ENCODE measurements around the gene HK3.

The HK3 gene

DNA sequence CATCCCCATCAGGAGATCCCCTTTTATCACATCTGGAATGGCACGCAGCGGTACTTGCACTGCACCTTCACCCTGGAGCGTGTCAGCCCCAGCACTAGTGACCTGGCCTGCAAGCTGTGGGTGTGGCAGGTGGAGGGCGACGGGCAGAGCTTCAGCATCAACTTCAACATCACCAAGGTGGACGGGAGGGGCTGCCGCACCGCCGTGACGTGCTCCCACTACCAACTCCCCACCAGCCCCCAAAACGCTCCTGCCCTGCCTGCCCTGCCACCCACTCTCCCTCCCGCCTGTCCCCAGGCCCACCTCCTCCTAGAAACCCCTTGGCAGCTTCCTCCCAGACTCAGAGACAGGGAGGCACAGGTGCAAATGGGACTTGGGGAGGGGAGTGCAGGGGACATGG, 20.7 kb downstream of the HK3 start:
- no peak overlapping the region for H3K4me3 ChIP-seq (ENCODE audit: low read depth, low read length)
- TF ChIP-seq, protein P1, sequence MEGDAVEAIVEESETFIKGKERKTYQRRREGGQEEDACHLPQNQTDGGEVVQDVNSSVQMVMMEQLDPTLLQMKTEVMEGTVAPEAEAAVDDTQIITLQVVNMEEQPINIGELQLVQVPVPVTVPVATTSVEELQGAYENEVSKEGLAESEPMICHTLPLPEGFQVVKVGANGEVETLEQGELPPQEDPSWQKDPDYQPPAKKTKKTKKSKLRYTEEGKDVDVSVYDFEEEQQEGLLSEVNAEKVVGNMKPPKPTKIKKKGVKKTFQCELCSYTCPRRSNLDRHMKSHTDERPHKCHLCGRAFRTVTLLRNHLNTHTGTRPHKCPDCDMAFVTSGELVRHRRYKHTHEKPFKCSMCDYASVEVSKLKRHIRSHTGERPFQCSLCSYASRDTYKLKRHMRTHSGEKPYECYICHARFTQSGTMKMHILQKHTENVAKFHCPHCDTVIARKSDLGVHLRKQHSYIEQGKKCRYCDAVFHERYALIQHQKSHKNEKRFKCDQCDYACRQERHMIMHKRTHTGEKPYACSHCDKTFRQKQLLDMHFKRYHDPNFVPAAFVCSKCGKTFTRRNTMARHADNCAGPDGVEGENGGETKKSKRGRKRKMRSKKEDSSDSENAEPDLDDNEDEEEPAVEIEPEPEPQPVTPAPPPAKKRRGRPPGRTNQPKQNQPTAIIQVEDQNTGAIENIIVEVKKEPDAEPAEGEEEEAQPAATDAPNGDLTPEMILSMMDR (IDR thresholded peaks at IDR 0.05; ENCODE audit: borderline replicate concordance, insufficient read depth, low read depth, low read length) = no peak

DNA sequence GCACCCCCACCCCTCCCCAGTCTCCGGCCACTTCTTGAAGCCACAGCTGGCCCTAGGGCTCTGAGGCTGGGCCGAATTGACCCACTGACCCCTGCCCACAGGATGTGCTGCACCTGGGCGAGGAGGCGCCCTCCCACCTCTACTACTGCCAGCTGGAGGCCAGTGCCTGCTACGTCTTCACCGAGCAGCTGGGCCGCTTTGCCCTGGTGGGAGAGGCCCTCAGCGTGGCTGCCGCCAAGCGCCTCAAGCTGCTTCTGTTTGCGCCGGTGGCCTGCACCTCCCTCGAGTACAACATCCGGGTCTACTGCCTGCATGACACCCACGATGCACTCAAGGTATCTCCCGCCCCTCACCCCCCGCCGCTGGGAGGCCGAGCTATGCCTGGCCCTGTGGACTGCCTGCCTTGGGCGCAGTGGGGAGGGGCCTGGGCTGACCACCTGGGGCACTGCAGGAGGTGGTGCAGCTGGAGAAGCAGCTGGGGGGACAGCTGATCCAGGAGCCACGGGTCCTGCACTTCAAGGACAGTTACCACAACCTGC, 21.3 kb downstream of the HK3 start:
- H3K4me3 ChIP-seq (ENCODE audit: low read depth, low read length) = no peak overlapping the region
- TF ChIP-seq, protein P1 (IDR thresholded peaks at IDR 0.05; ENCODE audit: borderline replicate concordance, insufficient read depth, low read depth, low read length) = no peak

GRCh38 chr5:176876506-176877431, 22.4 kb downstream of the HK3 start:
- H3K4me3 ChIP-seq (ENCODE audit: low read depth, low read length) = no peak overlapping the region
- TF ChIP-seq, protein P1 (IDR thresholded peaks at IDR 0.05; ENCODE audit: borderline replicate concordance, insufficient read depth, low read depth, low read length) = no peak

DNA sequence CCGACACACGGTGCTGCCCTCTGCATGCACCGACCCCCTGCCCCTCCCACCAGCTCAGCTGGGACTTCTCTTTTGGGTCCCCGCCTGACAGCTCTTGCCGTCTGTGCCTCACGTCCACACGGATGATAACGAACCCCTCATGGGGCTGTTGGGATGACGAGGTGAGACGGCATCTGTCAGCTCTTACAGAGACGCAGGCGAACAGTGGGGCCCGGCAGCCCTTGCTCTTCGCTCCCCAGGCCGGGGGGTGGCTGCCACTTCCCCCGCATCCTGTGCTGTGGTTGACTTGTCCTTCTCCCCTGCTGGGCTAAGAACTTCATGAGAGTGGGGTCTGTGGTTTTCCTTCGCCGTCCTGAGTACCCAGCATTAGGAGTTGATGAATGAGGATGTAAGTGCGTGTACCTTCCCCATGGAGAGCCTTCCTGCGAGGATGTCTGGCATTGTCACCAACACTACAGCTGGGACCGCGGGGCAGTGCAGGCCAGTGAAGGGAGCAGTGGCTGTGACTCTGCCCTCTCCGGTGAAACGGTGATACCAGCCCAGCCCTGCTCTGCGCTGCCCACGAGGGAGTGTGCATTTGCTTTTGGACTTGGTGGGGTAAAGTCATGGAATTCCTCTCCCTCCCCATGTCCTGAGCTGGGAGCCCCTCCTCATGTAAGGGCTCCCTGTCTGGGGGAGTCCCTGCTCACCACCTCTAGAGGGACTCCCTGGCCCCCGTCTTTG, 23.2 kb downstream of the HK3 start:
- no peak overlapping the region for H3K4me3 ChIP-seq (ENCODE audit: low read depth, low read length)

GRCh38 chr5:176875014-176875550, 24.1 kb downstream of the HK3 start:
- no peak overlapping the region for H3K4me3 ChIP-seq (ENCODE audit: low read depth, low read length)
- TF ChIP-seq, protein P1 (IDR thresholded peaks at IDR 0.05; ENCODE audit: borderline replicate concordance, insufficient read depth, low read depth, low read length) = no peak

More for the DNA sequence above, 23.2 kb downstream of the HK3 start:
- TF ChIP-seq, protein P1 (IDR thresholded peaks at IDR 0.05; ENCODE audit: borderline replicate concordance, insufficient read depth, low read depth, low read length) = no peak

- TF ChIP-seq, protein P1 (IDR thresholded peaks at IDR 0.05; ENCODE audit: borderline replicate concordance, insufficient read depth, low read depth, low read length) = no peak
- no peak overlapping the region for H3K4me3 ChIP-seq (ENCODE audit: low read depth, low read length)
Measured at GRCh38 chr5:176874198-176874780, 24.9 kb downstream of the HK3 start.
